ENCODE results near the gene APEX2.

GRCh38 chrX:54994099-54994498 lies 6.1 kb upstream of the APEX2 start, which contains the start of gene PFKFB1:
- TF ChIP-seq ZNF274 (IDR thresholded peaks at IDR 0.05; ENCODE audit: low read depth, low read length) (no peak), YY1 (IDR thresholded peaks at IDR 0.05; ENCODE audit: insufficient read depth, insufficient read length) (no peak), SUZ12 (IDR thresholded peaks at IDR 0.05; ENCODE audit: extremely low read depth, insufficient read depth, insufficient read length) (no peak)
